Lower leg skin (tissue), 4 donors: Measurements from ENCODE around the gene TRIM4. TPM values are rescaled to one million over a fixed set of nuclear protein-coding genes. Genes with fewer than 3 reads are reported as not detected.
"Not testable (repeated sequence)": the region's sequence is repeated elsewhere in the genome, so short reads cannot be mapped to it uniquely, and the experiment has no call there.

Experiments used
- DNase-seq, 2 donors: peaks; one replicate each; pipeline ENCODE4 v3.0.0-alpha.2; 2019; ENCODE audit warnings: low spot score in 2 of 2
- H3K4me3 ChIP-seq: fragments of 200-600 bp; sonication (generic); 2 replicates; pipeline ENCODE4 v1.5.1; 2017; ENCODE audit warnings: mild to moderate bottlenecking, low read depth; ENCODE audit not compliant: poor library complexity, severe bottlenecking
- CTCF ChIP-seq, 3 donors: fragments of 450-650 bp; IDR thresholded peaks; one replicate each; pipeline ENCODE4 v1.5.1; 2016; ENCODE audit warnings: antibody characterized with exemption in 3 of 3, mild to moderate bottlenecking in 3 of 3, moderate library complexity in 2 of 3
- POLR2A ChIP-seq, 2 donors: fragments of 450-650 bp; IDR thresholded peaks; one replicate each; pipeline ENCODE4 v1.6.1; 2016 to 2017; ENCODE audit warnings: antibody characterized with exemption in 2 of 2, mild to moderate bottlenecking in 1 of 2, moderate library complexity in 1 of 2
- WGBS, 2 donors: methylation state at CpG; one replicate each; pipeline ENCODE4 v1.1.5; 2018; 5-methylcytosine and 5-hydroxymethylcytosine counted together
- intact Hi-C: fragments of 100-400 bp; cut with DNase I; formaldehyde crosslinking; loops from one replicate; pipeline ENCODE4 v1.15.0; 2023; ENCODE audit warnings: low total_unique reads
- total RNA-seq, 4 donors: library from RNA; depleted of rRNA; stranded (reverse); fragments of >200 nt; gene quantifications; one replicate each; pipeline ENCODE4 v1.1.0, GENCODE V29; 2016

TRIM4 gene
- total RNA-seq, 4 donors from 2014 or later: 48.4 to 60.0 (median 57.9) TPM

DNA sequence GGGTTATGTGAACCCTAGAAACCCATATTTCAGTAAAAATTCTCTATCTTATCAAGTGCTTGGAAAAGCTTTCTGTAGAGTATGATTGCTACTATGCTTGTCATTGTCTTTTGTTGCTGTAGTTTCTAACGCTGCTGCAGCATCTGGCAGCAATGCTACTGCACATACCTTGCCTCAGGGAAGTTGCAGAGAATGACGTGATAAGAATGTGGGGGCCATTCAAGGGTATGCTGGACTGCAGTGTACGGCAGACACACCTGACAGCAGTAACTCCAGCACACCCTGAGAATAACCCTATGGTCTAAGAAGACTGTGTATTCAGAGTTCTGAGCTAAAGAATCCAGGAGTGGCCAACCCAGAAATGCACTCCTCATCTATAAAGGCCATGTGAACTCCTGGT is 20.5 kb downstream of the TRIM4 start:
- TF ChIP-seq CTCF (IDR thresholded peaks at IDR 0.05) (no peak), POLR2A (IDR thresholded peaks at IDR 0.05) (no peak)
- WGBS, 2 donors: 20 to 37% methylated on average over 3 of the region's 3 CpGs

GRCh38 chr7:99898023-99898357 is 21.3 kb downstream of the TRIM4 start:
- no peak overlapping the region for H3K4me3 ChIP-seq
- intact Hi-C loops: no loop called here
- WGBS, 2 donors: 95 to 98% methylated on average over 2 of the region's 2 CpGs
- no peak for DNase-seq
- no peak for TF ChIP-seq CTCF (IDR thresholded peaks at IDR 0.05)
- no peak for TF ChIP-seq POLR2A (IDR thresholded peaks at IDR 0.05)

More for the DNA sequence above, 20.5 kb downstream of the TRIM4 start:
- DNase-seq: no peak
- no peak overlapping the region for H3K4me3 ChIP-seq
- intact Hi-C loops: no loop called here

GRCh38 chr7:99897322-99898022 is 21.9 kb downstream of the TRIM4 start:
- 81 to 91% methylated on average over 6 of the region's 6 CpGs for WGBS, 2 donors
- no peak for TF ChIP-seq POLR2A (IDR thresholded peaks at IDR 0.05)
- no peak for TF ChIP-seq CTCF (IDR thresholded peaks at IDR 0.05)
- no peak for DNase-seq
- H3K4me3 ChIP-seq: no peak overlapping the region
- intact Hi-C loops: no loop called here

DNA sequence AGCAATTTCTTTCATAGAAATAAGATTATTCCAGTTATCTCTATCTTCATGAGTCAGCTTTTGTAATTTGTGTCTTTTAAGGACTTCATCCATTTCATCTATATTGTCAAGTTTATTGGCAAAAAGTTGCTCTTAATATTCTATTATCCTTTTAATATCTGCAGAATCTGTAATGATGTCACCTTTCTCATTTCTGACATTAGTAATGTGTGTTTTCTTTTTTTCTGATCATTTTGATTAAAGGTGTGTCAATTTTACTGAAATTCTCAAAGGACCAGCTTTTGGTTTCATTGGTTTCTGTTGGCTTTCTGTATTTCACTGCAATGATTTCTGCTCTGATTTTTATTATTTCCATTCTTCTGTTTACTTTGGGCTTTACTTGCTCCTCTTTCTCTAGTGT is 24.6 kb downstream of the TRIM4 start:
- intact Hi-C loops: no loop called here
- TF ChIP-seq POLR2A (IDR thresholded peaks at IDR 0.05): no peak
- no peak for DNase-seq
- no peak overlapping the region for H3K4me3 ChIP-seq

GRCh38 chr7:99893280-99893679 is 26.1 kb downstream of the TRIM4 start:
- H3K4me3 ChIP-seq: no peak overlapping the region
- intact Hi-C loops: no loop called here
- no peak for DNase-seq
- TF ChIP-seq POLR2A (IDR thresholded peaks at IDR 0.05) (no peak), CTCF (IDR thresholded peaks at IDR 0.05) (no peak)
- 69 to 89% methylated on average over 5 of the region's 5 CpGs for whole genome bisulfite sequencing, 2 donors

GRCh38 chr7:99890348-99890747 is 29.0 kb downstream of the TRIM4 start:
- H3K4me3 ChIP-seq, intact Hi-C loops, DNase-seq: not testable (repeated sequence)
- 93 to 97% methylated on average over 2 of the region's 2 CpGs for WGBS, 2 donors

- 98 to 100% methylated on average over 5 to 13 of the region's 29 CpGs for WGBS, 2 donors
Measured at GRCh38 chr7:99888366-99888765, 31.0 kb downstream of the TRIM4 start.

More at GRCh38 chr7:99888366-99888765, 31.0 kb downstream of the TRIM4 start:
- DNase-seq, intact Hi-C loops, H3K4me3 ChIP-seq: not testable (repeated sequence)
